ENCODE data around the gene INPP4B.

The INPP4B gene

GRCh38 chr4:142161086-142161485 lies 685.0 kb downstream of the INPP4B start:
- ATAC-seq (ENCODE audit: low read depth): no peak
- DNase-seq (ENCODE audit: low spot score): no peak
- Histone ChIP-seq H3K9me3 (ENCODE audit: severe bottlenecking) (no peaks in the 10 kb centered on the region), H3K27ac (ENCODE audit: poor library complexity, severe bottlenecking) (no peak overlapping the region), H3K4me1 (ENCODE audit: insufficient read depth, poor library complexity, severe bottlenecking) (no peaks in the 10 kb centered on the region), H3K4me3 (ENCODE audit: severe bottlenecking) (no peak overlapping the region), H3K27me3 (ENCODE audit: insufficient read depth, poor library complexity, severe bottlenecking) (no peaks in the 10 kb centered on the region), H3K36me3 (ENCODE audit: low read depth) (peaks cover 65% of the 10 kb centered on the region)
- no peak for TF ChIP-seq CTCF (IDR thresholded peaks at IDR 0.05; ENCODE audit: poor library complexity, severe bottlenecking)

- no peak for TF ChIP-seq CTCF (IDR thresholded peaks at IDR 0.05; ENCODE audit: poor library complexity, severe bottlenecking)
- Histone ChIP-seq H3K4me1 (ENCODE audit: insufficient read depth, poor library complexity, severe bottlenecking) (no peaks in the 10 kb centered on the region), H3K9me3 (ENCODE audit: severe bottlenecking) (no peaks in the 10 kb centered on the region), H3K4me3 (ENCODE audit: severe bottlenecking) (no peak overlapping the region), H3K27me3 (ENCODE audit: insufficient read depth, poor library complexity, severe bottlenecking) (no peaks in the 10 kb centered on the region), H3K27ac (ENCODE audit: poor library complexity, severe bottlenecking) (no peak overlapping the region), H3K36me3 (ENCODE audit: low read depth) (peaks cover 63% of the 10 kb centered on the region)
- no peak for DNase-seq (ENCODE audit: low spot score)
- ATAC-seq (ENCODE audit: low read depth): no peak
Observed at GRCh38 chr4:142160509-142160908, 685.6 kb downstream of the INPP4B start.

- ATAC-seq (ENCODE audit: low read depth): no peak
- DNase-seq (ENCODE audit: low spot score): no peak
- no peak overlapping the region for H3K27ac ChIP-seq (ENCODE audit: poor library complexity, severe bottlenecking)
- no peaks in the 10 kb centered on the region for H3K9me3 ChIP-seq (ENCODE audit: severe bottlenecking)
- peaks cover 63% of the 10 kb centered on the region for H3K36me3 ChIP-seq (ENCODE audit: low read depth)
- no peak for TF ChIP-seq CTCF (IDR thresholded peaks at IDR 0.05; ENCODE audit: poor library complexity, severe bottlenecking)
- H3K4me3 ChIP-seq (ENCODE audit: severe bottlenecking): no peak overlapping the region
- H3K4me1 ChIP-seq (ENCODE audit: insufficient read depth, poor library complexity, severe bottlenecking): no peaks in the 10 kb centered on the region
- no peaks in the 10 kb centered on the region for H3K27me3 ChIP-seq (ENCODE audit: insufficient read depth, poor library complexity, severe bottlenecking)
Observed at GRCh38 chr4:142158980-142159379, 687.1 kb downstream of the INPP4B start.

GRCh38 chr4:142156256-142156655 lies 689.8 kb downstream of the INPP4B start:
- H3K4me3 ChIP-seq (ENCODE audit: severe bottlenecking): no peak overlapping the region
- TF ChIP-seq CTCF (IDR thresholded peaks at IDR 0.05; ENCODE audit: poor library complexity, severe bottlenecking): no peak
- DNase-seq (ENCODE audit: low spot score) (no peak), ATAC-seq (ENCODE audit: low read depth) (no peak)
- H3K9me3 ChIP-seq (ENCODE audit: severe bottlenecking): no peaks in the 10 kb centered on the region
- H3K36me3 ChIP-seq (ENCODE audit: low read depth): peaks cover 57% of the 10 kb centered on the region
- H3K27ac ChIP-seq (ENCODE audit: poor library complexity, severe bottlenecking): no peak overlapping the region
- H3K4me1 ChIP-seq (ENCODE audit: insufficient read depth, poor library complexity, severe bottlenecking): no peaks in the 10 kb centered on the region
- H3K27me3 ChIP-seq (ENCODE audit: insufficient read depth, poor library complexity, severe bottlenecking): no peaks in the 10 kb centered on the region

- ATAC-seq (ENCODE audit: low read depth): no peak
- no peaks in the 10 kb centered on the region for H3K9me3 ChIP-seq (ENCODE audit: severe bottlenecking)
- peaks cover 48% of the 10 kb centered on the region for H3K36me3 ChIP-seq (ENCODE audit: low read depth)
- no peaks in the 10 kb centered on the region for H3K27me3 ChIP-seq (ENCODE audit: insufficient read depth, poor library complexity, severe bottlenecking)
- no peak overlapping the region for H3K4me3 ChIP-seq (ENCODE audit: severe bottlenecking)
- DNase-seq (ENCODE audit: low spot score): no peak
- no peaks in the 10 kb centered on the region for H3K4me1 ChIP-seq (ENCODE audit: insufficient read depth, poor library complexity, severe bottlenecking)
- TF ChIP-seq CTCF (IDR thresholded peaks at IDR 0.05; ENCODE audit: poor library complexity, severe bottlenecking): no peak
- H3K27ac ChIP-seq (ENCODE audit: poor library complexity, severe bottlenecking): no peak overlapping the region
Observed at GRCh38 chr4:142155347-142155746, 690.8 kb downstream of the INPP4B start.

Measured in RWPE2 (cell line).